GM08714 (cell line): Measurements from ENCODE around the gene CTNNA3.

ENCODE experiments used
- H3K4me3 ChIP-seq: fragments of 200-500 bp; sonication (Bioruptor generic); 2 replicates; pipeline ENCODE4 v1.5.1; 2014; ENCODE audit warnings: mild to moderate bottlenecking, low read length, inconsistent platforms
- ZNF274 ChIP-seq: IDR thresholded peaks from 2 replicates; pipeline ENCODE4 v1.6.1; 2012; ENCODE audit warnings: mild to moderate bottlenecking, low read depth, low read length

The CTNNA3 gene

GRCh38 chr10:66294538-66294937 is 1401.5 kb downstream of the CTNNA3 start:
- no peak overlapping the region for H3K4me3 ChIP-seq

DNA sequence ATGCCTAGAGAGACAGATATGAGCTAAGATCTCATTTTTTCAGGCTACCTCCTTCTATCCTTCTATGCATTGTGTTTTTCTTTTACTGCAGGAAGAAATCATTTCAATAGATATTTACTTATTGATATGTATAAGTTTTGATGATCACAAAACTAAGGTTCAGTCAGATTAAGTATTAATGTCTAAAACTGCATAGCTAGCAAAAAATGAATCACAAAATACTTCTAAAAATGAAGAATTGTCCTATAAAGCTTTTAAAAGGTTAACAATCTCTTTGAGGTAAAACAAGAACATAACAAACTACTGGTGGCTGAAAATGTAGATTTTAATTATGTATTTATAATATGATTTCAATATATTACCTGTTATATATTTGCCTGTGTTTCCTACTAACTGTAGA is 1403.1 kb downstream of the CTNNA3 start:
- no peak overlapping the region for H3K4me3 ChIP-seq
- no peak for TF ChIP-seq ZNF274

More at GRCh38 chr10:66294538-66294937, 1401.5 kb downstream of the CTNNA3 start:
- TF ChIP-seq ZNF274 = no peak

DNA sequence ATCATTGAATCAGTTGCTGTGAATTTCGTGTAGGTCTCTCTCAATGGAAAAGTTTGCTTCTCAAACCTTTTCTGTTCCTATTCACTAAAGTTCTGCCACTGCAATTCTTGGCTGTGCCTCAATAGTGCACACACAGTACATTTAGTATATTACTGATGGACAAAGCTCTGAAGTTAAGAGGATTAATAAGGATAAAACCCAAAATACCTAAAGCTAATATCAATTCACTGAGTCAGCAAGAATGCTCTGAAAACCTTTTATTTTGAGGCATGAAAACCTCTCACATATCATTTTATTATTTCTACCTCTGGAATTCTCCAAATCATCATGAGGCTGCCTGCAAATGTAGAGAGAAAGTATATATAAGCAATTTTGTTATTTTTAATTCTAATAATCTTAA is 1403.5 kb downstream of the CTNNA3 start:
- no peak overlapping the region for H3K4me3 ChIP-seq
- TF ChIP-seq ZNF274 = no peak

- no peak for TF ChIP-seq ZNF274
- H3K4me3 ChIP-seq = no peak overlapping the region
These were observed 1404.9 kb downstream of the CTNNA3 start for GRCh38 chr10:66291133-66291532.

GRCh38 chr10:66284621-66285020 is 1411.4 kb downstream of the CTNNA3 start:
- H3K4me3 ChIP-seq = no peak overlapping the region
- TF ChIP-seq ZNF274 = no peak

DNA sequence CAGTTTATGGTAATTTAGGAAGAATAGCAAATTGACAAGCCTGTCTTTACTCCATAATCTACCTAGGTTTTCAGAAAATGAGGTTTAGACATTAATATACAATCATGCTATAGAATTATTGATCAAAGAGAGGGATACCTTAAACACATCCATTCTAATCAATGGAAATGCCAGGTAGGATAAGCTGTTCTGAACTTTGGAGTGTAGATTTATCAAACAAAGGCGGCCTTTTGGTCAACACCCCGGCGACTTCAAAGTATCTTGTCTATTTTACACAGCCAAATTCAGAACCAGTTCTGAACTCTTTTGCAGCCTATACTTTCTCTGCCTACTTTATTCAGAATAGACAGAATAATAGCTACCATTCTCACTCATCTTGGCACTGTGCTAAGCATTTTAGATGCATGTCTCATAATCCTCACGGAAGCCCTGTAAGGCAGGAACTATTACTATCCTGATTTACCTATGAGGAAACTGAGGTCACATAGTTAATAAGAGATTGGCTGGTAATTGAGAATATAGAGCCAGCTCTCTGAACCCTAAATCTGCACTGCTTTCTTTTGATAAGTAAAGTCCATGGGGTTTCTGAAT is 1412.0 kb downstream of the CTNNA3 start:
- no peak for TF ChIP-seq ZNF274
- no peak overlapping the region for H3K4me3 ChIP-seq

DNA sequence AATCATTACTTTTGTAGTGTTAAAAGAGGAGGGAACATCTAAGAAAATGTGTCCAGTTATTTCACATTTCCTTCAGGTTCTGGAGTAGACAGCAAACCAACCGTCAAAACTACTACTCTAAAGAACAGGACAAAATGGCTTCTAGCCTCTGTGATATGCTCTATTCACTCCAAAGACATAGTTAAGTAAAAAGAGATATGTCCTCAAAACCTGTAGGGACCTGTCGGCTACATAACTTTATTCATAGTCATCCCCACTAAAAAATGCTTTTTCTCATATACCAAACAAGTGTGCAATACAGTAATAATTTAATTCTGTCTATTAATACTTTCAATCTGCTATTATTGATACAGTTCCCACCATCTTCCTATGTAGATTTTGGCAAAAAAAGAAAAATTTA is 1412.9 kb downstream of the CTNNA3 start:
- no peak overlapping the region for H3K4me3 ChIP-seq
- TF ChIP-seq ZNF274 = no peak

DNA sequence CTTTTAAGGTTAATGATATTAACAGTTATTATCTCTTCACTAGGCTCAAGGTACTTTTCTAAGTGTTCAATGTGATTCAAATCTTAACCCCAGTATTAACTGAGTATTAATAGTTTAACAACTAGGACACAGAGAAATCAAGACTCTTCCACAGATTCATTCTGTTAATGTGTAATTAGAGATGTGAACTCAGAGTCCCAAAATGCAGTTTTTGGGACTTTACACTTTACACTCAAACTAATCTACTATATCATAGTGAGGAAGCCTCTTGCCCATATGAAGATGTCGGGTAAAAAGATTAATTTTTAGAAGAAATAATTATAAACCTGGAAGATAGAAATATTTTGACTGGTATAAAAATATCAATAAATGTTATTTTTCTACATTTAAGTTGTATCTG is 1414.7 kb downstream of the CTNNA3 start:
- TF ChIP-seq ZNF274 = no peak
- H3K4me3 ChIP-seq = no peak overlapping the region

GRCh38 chr10:66277481-66277880 is 1418.5 kb downstream of the CTNNA3 start:
- H3K4me3 ChIP-seq = no peak overlapping the region
- no peak for TF ChIP-seq ZNF274

DNA sequence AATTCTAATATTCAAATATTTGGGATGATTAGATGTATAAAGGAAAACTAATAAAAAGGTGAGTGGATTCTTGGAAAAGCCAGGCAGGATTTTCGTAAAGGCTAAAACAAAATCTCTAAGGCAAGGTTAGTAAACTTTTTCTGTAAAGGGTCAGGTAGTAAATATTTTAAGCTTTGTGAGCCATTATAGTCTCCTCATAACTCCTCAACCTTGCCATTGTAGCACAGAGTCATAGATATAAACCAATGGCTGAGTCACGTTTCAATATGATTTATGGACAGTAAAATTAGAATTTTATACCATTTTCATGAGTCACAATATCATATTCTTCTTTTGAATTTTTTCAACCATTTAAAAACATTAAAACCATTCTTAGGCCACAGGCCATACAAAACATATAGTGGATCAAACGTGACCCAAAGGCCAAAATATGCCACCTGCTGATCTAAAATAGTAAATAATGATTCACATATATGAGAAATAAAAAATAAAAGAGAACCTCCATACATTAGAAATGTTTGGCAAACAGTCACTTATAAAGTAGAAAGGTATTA is 1422.0 kb downstream of the CTNNA3 start:
- TF ChIP-seq ZNF274 = no peak
- H3K4me3 ChIP-seq = no peak overlapping the region

GRCh38 chr10:66265398-66265797 is 1430.6 kb downstream of the CTNNA3 start:
- no peak overlapping the region for H3K4me3 ChIP-seq
- TF ChIP-seq ZNF274 = no peak

DNA sequence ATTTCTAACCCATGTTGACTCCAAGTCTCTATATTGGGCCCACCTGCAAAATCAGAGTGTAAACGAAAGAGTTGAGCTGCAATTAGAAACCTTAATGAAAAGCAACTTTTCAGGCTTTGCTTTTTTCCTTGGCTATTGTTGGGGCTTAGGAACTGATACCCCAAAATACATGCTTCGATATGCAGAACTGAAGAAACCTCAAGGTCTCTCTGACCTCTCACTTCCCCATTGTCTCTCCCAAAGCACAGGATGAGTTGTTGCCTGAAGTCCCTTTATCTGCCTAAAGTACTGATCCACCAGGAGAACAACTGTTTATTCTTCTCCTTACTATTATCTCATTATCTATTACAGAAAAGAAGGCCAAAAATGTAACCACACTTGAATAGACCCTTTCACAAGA is 1436.2 kb downstream of the CTNNA3 start:
- no peak for TF ChIP-seq ZNF274

GRCh38 chr10:66258693-66259092 is 1437.3 kb downstream of the CTNNA3 start:
- H3K4me3 ChIP-seq = no peak overlapping the region
- TF ChIP-seq ZNF274 = no peak

More for the DNA sequence above, 1436.2 kb downstream of the CTNNA3 start:
- no peak overlapping the region for H3K4me3 ChIP-seq

- no peak overlapping the region for H3K4me3 ChIP-seq
- no peak for TF ChIP-seq ZNF274
These were observed 1438.2 kb downstream of the CTNNA3 start for GRCh38 chr10:66257801-66258200.

- H3K4me3 ChIP-seq = no peak overlapping the region
These were observed 1443.0 kb downstream of the CTNNA3 start for GRCh38 chr10:66252986-66253385.

DNA sequence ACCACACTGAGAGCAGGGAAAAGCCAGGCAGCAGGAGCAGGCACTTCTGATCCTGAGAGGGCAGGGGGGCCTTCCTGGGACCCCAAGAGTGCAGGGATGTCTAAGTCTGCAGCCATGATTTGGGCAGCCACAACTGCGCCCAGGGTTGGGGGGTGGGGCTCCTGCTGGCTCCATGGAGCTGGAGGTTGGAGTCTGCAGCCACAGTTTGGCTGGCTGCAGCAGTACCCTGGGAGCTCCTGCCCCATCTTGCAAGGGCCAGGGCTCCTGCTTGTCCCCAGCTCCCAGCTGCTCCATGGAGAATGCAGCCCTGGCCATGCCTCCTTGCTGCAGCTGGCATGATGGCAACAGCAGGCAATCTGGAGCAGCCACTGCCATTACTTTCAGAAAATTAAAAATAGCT is 1449.8 kb downstream of the CTNNA3 start:
- TF ChIP-seq ZNF274 = no peak
- H3K4me3 ChIP-seq = no peak overlapping the region

More at GRCh38 chr10:66252986-66253385, 1443.0 kb downstream of the CTNNA3 start:
- TF ChIP-seq ZNF274 = no peak
